MCF 10A (cell line): ENCODE data around the gene KRT74. TPM values are rescaled to one million over a fixed set of nuclear protein-coding genes. Genes with fewer than 3 reads are reported as not detected.

ENCODE experiments used
- BruUV-seq: library from RNA; stranded (reverse); fragments of 400-500 nt; replicated peaks from 2 replicates; lab custom pipeline; 2021; lab: Mats Ljungman, UMichigan
- CTCF ChIA-PET: fragments of 300-600 bp; sonication (Branson Sonifier 250); formaldehyde crosslinking; extraction: SDS; loops from one replicate; lab custom pipeline; 2021; ENCODE audit warnings: antibody characterized with exemption, inconsistent platforms; lab: Yijun Ruan, JAX
- POLR2A ChIA-PET: fragments of 300-600, 350-650 bp; sonication (Branson Sonifier 250); formaldehyde crosslinking; extraction: SDS; loops from one replicate; lab custom pipeline; 2020; ENCODE audit warnings: antibody characterized with exemption, inconsistent platforms; lab: Yijun Ruan, JAX
- DNase-seq: peaks from one replicate; pipeline ENCODE4 v3.0.0-alpha.2; 2018; ENCODE audit not compliant: unreplicated experiment
- H3K27ac Mint-ChIP-seq: one replicate; pipeline ENCODE4 v1.8.0; 2022; ENCODE audit warnings: mild to moderate bottlenecking, low read depth, mixed read lengths; ENCODE audit not compliant: unreplicated experiment
- H3K27me3 Mint-ChIP-seq: one replicate; pipeline ENCODE4 v1.8.0; 2022; ENCODE audit warnings: mixed read lengths; ENCODE audit not compliant: insufficient read depth, unreplicated experiment
- H3K36me3 Mint-ChIP-seq: one replicate; pipeline ENCODE4 v1.8.0; 2022; ENCODE audit warnings: mild to moderate bottlenecking, moderate library complexity, mixed read lengths; ENCODE audit not compliant: insufficient read depth, unreplicated experiment
- H3K4me1 Mint-ChIP-seq: one replicate; pipeline ENCODE4 v1.8.0; 2022; ENCODE audit warnings: mixed read lengths; ENCODE audit not compliant: insufficient read depth, unreplicated experiment
- H3K4me3 Mint-ChIP-seq: one replicate; pipeline ENCODE4 v1.8.0; 2022; ENCODE audit warnings: mild to moderate bottlenecking, moderate library complexity, mixed read lengths; ENCODE audit not compliant: unreplicated experiment
- H3K9me3 Mint-ChIP-seq: one replicate; pipeline ENCODE4 v1.8.0; 2022; ENCODE audit warnings: mixed read lengths; ENCODE audit not compliant: unreplicated experiment
- intact Hi-C: fragments of 100-400 bp; cut with micrococcal nuclease; formaldehyde crosslinking; loops from 2 replicates; pipeline ENCODE4 v1.14.1; 2022
- total RNA-seq: library from RNA; stranded (reverse); gene quantifications from 2 replicates; pipeline ENCODE4 v1.2.3, GENCODE V29; 2022
- TF ChIP-seq, protein P1 (sequence below): fragments of 200-600 bp; IDR thresholded peaks from one replicate; pipeline ENCODE4 v1.8.0; 2022; ENCODE audit warnings: antibody characterized with exemption, mild to moderate bottlenecking; ENCODE audit not compliant: unreplicated experiment

The KRT74 gene
- total RNA-seq, 1 experiment from 2014 or later, result not detected

DNA sequence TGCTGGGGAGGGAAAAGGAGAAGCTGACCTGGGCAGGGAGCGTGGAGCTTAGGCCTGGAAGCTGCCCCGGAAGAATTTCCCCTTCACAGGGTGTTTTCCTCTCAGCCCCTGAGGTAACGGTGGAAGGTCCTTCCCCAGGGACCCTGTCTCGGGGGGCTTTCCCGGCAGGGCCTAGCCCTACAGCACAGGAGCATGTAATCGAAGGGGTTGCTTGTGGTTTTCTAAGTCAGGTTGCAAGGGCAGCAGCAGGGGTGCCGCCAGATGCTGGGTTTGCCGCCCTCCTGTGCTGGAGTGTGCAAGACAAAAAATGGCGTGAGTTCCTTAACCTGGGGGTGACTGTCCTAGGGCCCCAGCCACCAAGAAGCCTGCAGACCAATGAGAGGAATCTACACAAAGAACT lies 1.6 kb upstream of the KRT74 start:
- intact Hi-C loops, result no loop called here
- H3K27me3 Mint-ChIP-seq, result no peaks in the 10 kb centered on the region
- peaks cover 6% of the 10 kb centered on the region for H3K4me1 Mint-ChIP-seq
- H3K27ac Mint-ChIP-seq, result no peak overlapping the region
- no peaks in the 10 kb centered on the region for H3K36me3 Mint-ChIP-seq
- DNase-seq, result no peak
- TF ChIP-seq, protein P1, sequence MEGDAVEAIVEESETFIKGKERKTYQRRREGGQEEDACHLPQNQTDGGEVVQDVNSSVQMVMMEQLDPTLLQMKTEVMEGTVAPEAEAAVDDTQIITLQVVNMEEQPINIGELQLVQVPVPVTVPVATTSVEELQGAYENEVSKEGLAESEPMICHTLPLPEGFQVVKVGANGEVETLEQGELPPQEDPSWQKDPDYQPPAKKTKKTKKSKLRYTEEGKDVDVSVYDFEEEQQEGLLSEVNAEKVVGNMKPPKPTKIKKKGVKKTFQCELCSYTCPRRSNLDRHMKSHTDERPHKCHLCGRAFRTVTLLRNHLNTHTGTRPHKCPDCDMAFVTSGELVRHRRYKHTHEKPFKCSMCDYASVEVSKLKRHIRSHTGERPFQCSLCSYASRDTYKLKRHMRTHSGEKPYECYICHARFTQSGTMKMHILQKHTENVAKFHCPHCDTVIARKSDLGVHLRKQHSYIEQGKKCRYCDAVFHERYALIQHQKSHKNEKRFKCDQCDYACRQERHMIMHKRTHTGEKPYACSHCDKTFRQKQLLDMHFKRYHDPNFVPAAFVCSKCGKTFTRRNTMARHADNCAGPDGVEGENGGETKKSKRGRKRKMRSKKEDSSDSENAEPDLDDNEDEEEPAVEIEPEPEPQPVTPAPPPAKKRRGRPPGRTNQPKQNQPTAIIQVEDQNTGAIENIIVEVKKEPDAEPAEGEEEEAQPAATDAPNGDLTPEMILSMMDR, result no peak
- no peaks in the 10 kb centered on the region for H3K9me3 Mint-ChIP-seq
- ChIA-PET CTCF (interaction anchor here (0.6 to 1.4 kb wide), 6 partner anchors 262 to 405 kb away, joined by 3 to 4 read pairs (median 3); no protein-coding TSS in a partner anchor), POLR2A (interaction anchor here (1.1 to 2.2 kb wide), 2 partner anchors 51 to 55 kb away, joined by 4 to 6 read pairs; partner anchors contain the start of gene KRT5)
- BruUV-seq, result no TSS peak
- no peak overlapping the region for H3K4me3 Mint-ChIP-seq

DNA sequence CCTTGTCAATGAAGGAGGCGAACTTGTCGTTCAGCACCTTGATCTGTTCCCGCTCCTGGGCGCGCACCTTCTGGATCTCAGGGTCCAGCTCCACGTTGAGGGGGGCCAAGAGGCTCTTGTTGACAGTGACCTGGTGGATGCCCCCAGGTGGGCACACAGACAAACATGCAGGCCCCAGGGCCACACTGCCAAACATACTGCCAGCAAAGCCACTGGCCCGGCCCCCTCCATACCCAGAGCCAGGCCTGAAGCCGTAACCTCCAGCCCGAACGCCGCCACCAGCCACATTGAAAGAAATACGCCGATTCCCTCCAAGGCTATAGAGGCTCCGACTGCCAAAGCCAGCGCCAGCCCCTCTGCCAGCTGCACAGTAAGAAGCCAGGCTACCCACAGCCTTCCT lies 337 bp downstream of the KRT74 start:
- DNase-seq, result no peak
- ChIA-PET CTCF (interaction anchor here (1.8 kb wide), 1 partner anchor 9 kb away, joined by 6 read pairs; no protein-coding TSS in a partner anchor), POLR2A (interaction anchor here (2.2 kb wide), 1 partner anchor 53 kb away, joined by 6 read pairs; the partner anchor contains the start of gene KRT5)
- no peaks in the 10 kb centered on the region for H3K4me1 Mint-ChIP-seq
- BruUV-seq, result no TSS peak
- H3K27ac Mint-ChIP-seq, result no peak overlapping the region
- no peaks in the 10 kb centered on the region for H3K27me3 Mint-ChIP-seq
- H3K4me3 Mint-ChIP-seq, result no peak overlapping the region
- TF ChIP-seq, protein P1, result no peak
- intact Hi-C loops, result no loop called here
- no peaks in the 10 kb centered on the region for H3K36me3 Mint-ChIP-seq
- H3K9me3 Mint-ChIP-seq, result no peaks in the 10 kb centered on the region

DNA sequence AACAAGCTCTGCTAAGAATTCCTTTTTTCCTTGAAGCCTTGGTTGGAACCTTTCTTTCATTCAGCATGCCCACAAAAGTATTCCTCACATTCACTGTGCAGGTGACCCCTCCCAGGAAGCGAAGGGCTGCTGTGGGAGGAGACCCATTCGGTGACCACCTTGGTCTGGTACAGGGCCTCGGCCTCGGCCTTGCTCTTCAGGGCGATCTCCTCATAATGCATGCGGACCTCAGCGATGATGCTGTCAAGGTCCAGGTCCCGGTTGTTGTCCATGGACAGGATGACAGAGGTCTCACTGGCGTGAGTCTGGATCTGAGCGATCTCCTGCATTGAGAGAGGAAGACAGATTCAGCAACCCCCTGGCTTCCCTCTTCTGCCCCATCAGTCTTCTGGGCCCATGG lies 3.1 kb downstream of the KRT74 start:
- CTCF ChIA-PET, result interaction anchor here (0.7 kb wide), 1 partner anchor 309 kb away, joined by 3 read pairs; no protein-coding TSS in a partner anchor
- POLR2A ChIA-PET, result no interaction called here
- TF ChIP-seq, protein P1, result no peak
- no peak overlapping the region for H3K27ac Mint-ChIP-seq
- no peak overlapping the region for H3K4me3 Mint-ChIP-seq
- intact Hi-C loops, result no loop called here
- no peak for DNase-seq
- no peaks in the 10 kb centered on the region for H3K4me1 Mint-ChIP-seq
- H3K27me3 Mint-ChIP-seq, result no peaks in the 10 kb centered on the region
- H3K36me3 Mint-ChIP-seq, result no peaks in the 10 kb centered on the region
- no peaks in the 10 kb centered on the region for H3K9me3 Mint-ChIP-seq
- BruUV-seq, result no TSS peak

DNA sequence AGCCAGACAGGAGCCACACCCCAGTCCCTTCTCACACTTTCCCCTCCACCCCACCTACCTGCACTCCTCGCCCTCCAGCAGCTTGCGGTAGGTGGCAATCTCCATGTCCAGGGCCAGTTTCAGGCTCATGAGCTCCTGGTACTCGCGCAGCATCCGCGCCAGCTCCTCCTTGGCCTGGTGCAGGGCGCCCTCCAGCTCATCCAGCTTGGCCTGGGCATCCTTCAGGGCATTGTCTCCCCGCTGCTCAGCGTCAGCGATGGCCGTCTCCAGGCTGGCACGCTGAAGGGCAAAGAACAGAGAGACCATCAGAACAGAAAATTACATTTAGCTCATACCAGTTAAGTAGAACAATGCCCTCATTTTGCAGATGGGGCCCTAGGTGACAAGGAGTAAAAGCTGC lies 5.5 kb downstream of the KRT74 start:
- Mint-ChIP-seq H3K36me3 (no peaks in the 10 kb centered on the region), H3K4me1 (no peaks in the 10 kb centered on the region), H3K27me3 (no peaks in the 10 kb centered on the region), H3K9me3 (no peaks in the 10 kb centered on the region), H3K4me3 (no peak overlapping the region), H3K27ac (no peak overlapping the region)
- no TSS peak for BruUV-seq
- intact Hi-C loops, result no loop called here
- no peak for DNase-seq
- POLR2A ChIA-PET, result interaction anchor here (0.6 to 1.1 kb wide), 2 partner anchors 31 to 48 kb away, joined by 3 to 6 read pairs; partner anchors contain the start of gene KRT5
- TF ChIP-seq, protein P1, result no peak
- CTCF ChIA-PET, result no interaction called here
